Large intestine (tissue), 3 donors: ENCODE measurements around the gene SETBP1. TPM values are rescaled to one million over a fixed set of nuclear protein-coding genes. Genes with fewer than 3 reads are reported as not detected.

Experiments used
- DNase-seq, 2 donors: peaks; one replicate each; pipeline versions ENCODE4 v3.0.0 to v3.0.0-alpha.2; 2013
- H3K27ac ChIP-seq: one replicate; pipeline ENCODE4 v1.5.1; 2013; ENCODE audit warnings: low read length
- H3K27me3 ChIP-seq: 2 replicates; pipeline ENCODE4 v1.6.1; 2013; ENCODE audit warnings: low read length; ENCODE audit not compliant: control insufficient read depth, insufficient read depth
- H3K36me3 ChIP-seq: 2 replicates; pipeline ENCODE4 v1.6.1; 2013; ENCODE audit warnings: low read length; ENCODE audit not compliant: control insufficient read depth, insufficient read depth
- H3K4me1 ChIP-seq: one replicate; pipeline ENCODE4 v1.6.1; 2013; ENCODE audit warnings: low read length; ENCODE audit not compliant: control insufficient read depth, insufficient read depth
- H3K4me3 ChIP-seq: one replicate; pipeline ENCODE4 v1.5.1; 2013; ENCODE audit warnings: low read length
- H3K9me3 ChIP-seq: one replicate; pipeline ENCODE4 v1.6.1; 2013; ENCODE audit warnings: mild to moderate bottlenecking, low read depth, low read length, moderate library complexity; ENCODE audit not compliant: control insufficient read depth
- WGBS: methylation state at CpG from one replicate; pipeline ENCODE4 v1.1.5; 2013; ENCODE audit warnings: low lambda C conversion rate; ENCODE audit not compliant: insufficient coverage; 5-methylcytosine and 5-hydroxymethylcytosine counted together
- polyA plus RNA-seq: library from polyadenylated mRNA; unstranded; fragments of 120-200 nt; gene quantifications from one replicate; pipeline ENCODE4 v1.2.1, GENCODE V29; 2013

SETBP1 gene
- polyA plus RNA-seq, 1 donor, result 6.7 TPM

- no peak overlapping the region for H3K4me3 ChIP-seq
- WGBS, result no CpG with 5 or more reads among the region's 1 CpG
- H3K27ac ChIP-seq, result no peak overlapping the region
- H3K36me3 ChIP-seq, result no peaks in the 10 kb centered on the region
- no peaks in the 10 kb centered on the region for H3K4me1 ChIP-seq
- H3K9me3 ChIP-seq, result no peaks in the 10 kb centered on the region
- no peak for DNase-seq
- H3K27me3 ChIP-seq, result no peaks in the 10 kb centered on the region
Observed at GRCh38 chr18:44958040-44958439, 277.4 kb downstream of the SETBP1 start.

DNA sequence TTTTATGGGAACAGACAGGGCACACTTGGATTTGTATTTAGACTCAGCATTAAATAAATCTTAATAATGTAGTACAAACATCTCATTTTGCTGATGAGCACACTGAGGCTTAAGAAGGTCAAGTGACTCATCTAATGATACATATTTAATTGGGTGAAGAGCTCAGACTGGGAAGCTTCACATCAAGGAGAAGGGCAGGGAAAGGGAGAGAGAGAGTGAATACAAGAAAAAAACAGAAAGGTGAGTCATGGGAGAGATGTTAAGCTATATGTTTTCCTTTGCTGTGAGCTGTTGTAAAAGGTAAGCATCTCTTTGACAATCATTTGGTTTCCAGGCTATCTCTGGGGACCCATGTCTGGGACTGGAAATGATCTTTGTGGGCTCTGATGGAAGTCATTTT, 277.8 kb downstream of the SETBP1 start:
- DNase-seq, result no peak
- Histone ChIP-seq H3K36me3 (no peaks in the 10 kb centered on the region), H3K4me3 (no peak overlapping the region), H3K27ac (no peak overlapping the region), H3K27me3 (no peaks in the 10 kb centered on the region), H3K4me1 (no peaks in the 10 kb centered on the region), H3K9me3 (no peaks in the 10 kb centered on the region)

GRCh38 chr18:44959013-44959412, 278.3 kb downstream of the SETBP1 start:
- DNase-seq, result no peak
- H3K9me3 ChIP-seq, result no peaks in the 10 kb centered on the region
- no peaks in the 10 kb centered on the region for H3K4me1 ChIP-seq
- H3K27me3 ChIP-seq, result no peaks in the 10 kb centered on the region
- no peak overlapping the region for H3K27ac ChIP-seq
- no CpG with 5 or more reads among the region's 2 CpGs for WGBS
- no peak overlapping the region for H3K4me3 ChIP-seq
- no peaks in the 10 kb centered on the region for H3K36me3 ChIP-seq

- no CpG with 5 or more reads among the region's 2 CpGs for WGBS
- Histone ChIP-seq H3K4me3 (no peak overlapping the region), H3K27ac (no peak overlapping the region), H3K4me1 (no peaks in the 10 kb centered on the region), H3K27me3 (no peaks in the 10 kb centered on the region), H3K36me3 (no peaks in the 10 kb centered on the region), H3K9me3 (no peaks in the 10 kb centered on the region)
- no peak for DNase-seq
Observed at GRCh38 chr18:44960580-44960979, 279.9 kb downstream of the SETBP1 start.

DNA sequence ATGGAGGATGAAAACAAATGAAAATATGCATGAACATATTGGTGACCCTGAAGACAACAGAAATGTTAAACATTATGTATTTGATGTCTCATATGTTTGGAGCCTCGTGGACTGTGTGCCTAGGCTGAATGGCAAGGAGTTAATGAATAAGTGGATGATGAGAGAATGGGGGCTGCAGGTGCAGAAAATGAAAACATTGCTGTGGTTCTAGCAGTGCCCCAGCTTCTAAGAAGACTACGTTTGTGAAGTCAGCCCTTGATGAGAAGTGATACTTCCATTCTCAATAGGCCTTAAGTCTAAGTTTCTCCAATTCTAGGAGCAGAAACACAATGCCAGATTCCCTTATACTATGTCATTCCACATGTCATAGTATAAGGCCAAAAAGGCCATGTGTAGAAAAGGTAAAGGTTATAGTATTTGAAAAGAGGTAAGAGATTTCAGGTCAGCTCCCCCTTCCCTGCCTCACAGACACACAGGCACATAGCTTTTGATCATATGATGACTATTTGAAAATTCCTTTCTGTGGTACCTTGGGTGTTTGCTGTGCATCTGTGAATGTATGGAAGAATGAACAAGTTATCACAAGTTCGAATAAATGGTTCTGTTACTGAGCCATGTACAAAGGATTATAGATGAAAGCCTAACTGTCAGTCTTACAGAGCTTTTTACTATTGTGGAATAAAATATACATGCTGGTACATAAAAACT, 280.8 kb downstream of the SETBP1 start:
- no peaks in the 10 kb centered on the region for H3K36me3 ChIP-seq
- WGBS, result no CpG with 5 or more reads among the region's 3 CpGs
- no peaks in the 10 kb centered on the region for H3K9me3 ChIP-seq
- H3K27me3 ChIP-seq, result no peaks in the 10 kb centered on the region
- H3K4me3 ChIP-seq, result no peak overlapping the region
- H3K4me1 ChIP-seq, result no peaks in the 10 kb centered on the region
- no peak overlapping the region for H3K27ac ChIP-seq
- no peak for DNase-seq

GRCh38 chr18:44967599-44967998, 286.9 kb downstream of the SETBP1 start:
- Histone ChIP-seq H3K4me1 (no peaks in the 10 kb centered on the region), H3K9me3 (no peaks in the 10 kb centered on the region), H3K27me3 (no peaks in the 10 kb centered on the region), H3K27ac (no peak overlapping the region), H3K36me3 (no peaks in the 10 kb centered on the region), H3K4me3 (no peak overlapping the region)
- DNase-seq, result no peak
- no CpG with 5 or more reads among the region's 1 CpG for WGBS

- Histone ChIP-seq H3K27ac (no peak overlapping the region), H3K9me3 (no peaks in the 10 kb centered on the region), H3K4me1 (no peaks in the 10 kb centered on the region), H3K36me3 (no peaks in the 10 kb centered on the region), H3K4me3 (no peak overlapping the region), H3K27me3 (no peaks in the 10 kb centered on the region)
- DNase-seq, result no peak
- WGBS, result no CpG with 5 or more reads among the region's 2 CpGs
Observed at GRCh38 chr18:44968336-44968735, 287.6 kb downstream of the SETBP1 start.

- no peaks in the 10 kb centered on the region for H3K36me3 ChIP-seq
- no peak overlapping the region for H3K4me3 ChIP-seq
- H3K4me1 ChIP-seq, result no peaks in the 10 kb centered on the region
- H3K27me3 ChIP-seq, result no peaks in the 10 kb centered on the region
- H3K27ac ChIP-seq, result no peak overlapping the region
- H3K9me3 ChIP-seq, result no peaks in the 10 kb centered on the region
- WGBS, result 0% methylated on average over 1 of the region's 5 CpGs
- no peak for DNase-seq
Observed at GRCh38 chr18:44969214-44969795, 288.6 kb downstream of the SETBP1 start.

- WGBS, result 100% methylated on average over 2 of the region's 2 CpGs
- Histone ChIP-seq H3K27me3 (no peaks in the 10 kb centered on the region), H3K9me3 (no peaks in the 10 kb centered on the region), H3K27ac (no peak overlapping the region), H3K36me3 (no peaks in the 10 kb centered on the region), H3K4me1 (no peaks in the 10 kb centered on the region), H3K4me3 (no peak overlapping the region)
- no peak for DNase-seq
Observed at GRCh38 chr18:44973282-44973681, 292.6 kb downstream of the SETBP1 start.

- WGBS, result no CpG with 5 or more reads among the region's 2 CpGs
- Histone ChIP-seq H3K4me3 (no peak overlapping the region), H3K36me3 (no peaks in the 10 kb centered on the region), H3K27ac (no peak overlapping the region), H3K9me3 (no peaks in the 10 kb centered on the region), H3K4me1 (no peaks in the 10 kb centered on the region), H3K27me3 (no peaks in the 10 kb centered on the region)
- DNase-seq, result no peak
Observed at GRCh38 chr18:44974174-44974573, 293.5 kb downstream of the SETBP1 start.

- H3K9me3 ChIP-seq, result no peaks in the 10 kb centered on the region
- no peaks in the 10 kb centered on the region for H3K27me3 ChIP-seq
- no peaks in the 10 kb centered on the region for H3K4me1 ChIP-seq
- no peak overlapping the region for H3K27ac ChIP-seq
- DNase-seq, result no peak
- no peaks in the 10 kb centered on the region for H3K36me3 ChIP-seq
- WGBS, result no CpG with 5 or more reads among the region's 4 CpGs
- no peak overlapping the region for H3K4me3 ChIP-seq
Observed at GRCh38 chr18:44977856-44978255, 297.2 kb downstream of the SETBP1 start.
